Parathyroid adenoma (tissue), 2 donors: Measurements from ENCODE around the gene LTA.

Experiments
- H2AFZ ChIP-seq: fragments of 300-600 bp; sonication (generic); one replicate; pipeline ENCODE4 v1.7.0; 2017; ENCODE audit warnings: antibody characterized with exemption, mild to moderate bottlenecking
- H3K27ac ChIP-seq: fragments of 300-600 bp; sonication (generic); one replicate; pipeline ENCODE4 v1.7.0; 2017
- H3K27me3 ChIP-seq: fragments of 300-600 bp; sonication (generic); one replicate; pipeline ENCODE4 v1.7.0; 2017; ENCODE audit warnings: low read length; ENCODE audit not compliant: control insufficient read depth, insufficient read depth
- H3K36me3 ChIP-seq: fragments of 300-600 bp; sonication (generic); one replicate; pipeline ENCODE4 v1.7.0; 2017; ENCODE audit warnings: low read length; ENCODE audit not compliant: control insufficient read depth, insufficient read depth
- H3K4me1 ChIP-seq: fragments of 300-600 bp; sonication (generic); one replicate; pipeline ENCODE4 v1.7.0; 2017; ENCODE audit warnings: control low read depth
- H3K4me2 ChIP-seq: fragments of 300-600 bp; sonication (generic); one replicate; pipeline ENCODE4 v1.7.0; 2017; ENCODE audit warnings: low read length
- H3K4me3 ChIP-seq: fragments of 300-600 bp; sonication (generic); one replicate; pipeline ENCODE4 v1.7.0; 2017; ENCODE audit warnings: low read depth, low read length
- H3K79me2 ChIP-seq: fragments of 300-600 bp; sonication (generic); one replicate; pipeline ENCODE4 v1.7.0; 2017; ENCODE audit warnings: control low read depth
- H3K9ac ChIP-seq: fragments of 300-600 bp; sonication (generic); one replicate; pipeline ENCODE4 v1.7.0; 2017; ENCODE audit warnings: mild to moderate bottlenecking
- H3K9me3 ChIP-seq: fragments of 300-600 bp; sonication (generic); one replicate; pipeline ENCODE4 v1.7.0; 2017; ENCODE audit warnings: low read length; ENCODE audit not compliant: control insufficient read depth
- TF ChIP-seq, protein P1 (sequence below): fragments of 300-600 bp; sonication (generic); IDR thresholded peaks from one replicate; pipeline ENCODE4 v1.7.0; 2017; ENCODE audit warnings: antibody characterized with exemption, mild to moderate bottlenecking
- donor health status: primary hyperparathyroidism.

LTA gene

DNA sequence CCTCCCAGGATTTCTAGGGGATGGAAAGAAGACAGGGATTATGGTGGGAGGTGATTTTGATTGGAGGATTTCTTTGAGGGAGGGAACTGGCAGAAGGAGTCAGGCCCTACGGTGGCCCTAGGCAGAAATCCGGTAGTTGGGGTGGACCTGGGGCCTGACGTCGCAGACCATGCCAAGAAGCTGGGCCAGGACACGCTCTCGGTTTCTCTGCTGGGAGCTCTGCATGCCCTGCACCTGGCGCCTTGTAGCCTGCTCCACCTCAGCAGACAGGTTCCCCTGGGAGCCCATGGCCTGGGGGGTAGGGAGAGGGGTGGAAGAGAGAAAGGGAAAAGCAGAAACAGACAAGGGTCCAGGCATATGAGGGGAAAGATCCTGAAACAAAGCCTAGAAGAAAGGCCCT lies 26.8 kb upstream of the LTA start:
- Histone ChIP-seq H3K9me3 (no peaks in the 10 kb centered on the region), H3K79me2 (peaks cover 32% of the 10 kb centered on the region), H2AFZ (no peak overlapping the region), H3K27ac (no peak overlapping the region), H3K9ac (no peak overlapping the region), H3K36me3 (no peaks in the 10 kb centered on the region), H3K4me3 (no peak overlapping the region), H3K4me2 (no peak overlapping the region), H3K27me3 (no peaks in the 10 kb centered on the region), H3K4me1 (peaks cover 18% of the 10 kb centered on the region)
- TF ChIP-seq, protein P1, sequence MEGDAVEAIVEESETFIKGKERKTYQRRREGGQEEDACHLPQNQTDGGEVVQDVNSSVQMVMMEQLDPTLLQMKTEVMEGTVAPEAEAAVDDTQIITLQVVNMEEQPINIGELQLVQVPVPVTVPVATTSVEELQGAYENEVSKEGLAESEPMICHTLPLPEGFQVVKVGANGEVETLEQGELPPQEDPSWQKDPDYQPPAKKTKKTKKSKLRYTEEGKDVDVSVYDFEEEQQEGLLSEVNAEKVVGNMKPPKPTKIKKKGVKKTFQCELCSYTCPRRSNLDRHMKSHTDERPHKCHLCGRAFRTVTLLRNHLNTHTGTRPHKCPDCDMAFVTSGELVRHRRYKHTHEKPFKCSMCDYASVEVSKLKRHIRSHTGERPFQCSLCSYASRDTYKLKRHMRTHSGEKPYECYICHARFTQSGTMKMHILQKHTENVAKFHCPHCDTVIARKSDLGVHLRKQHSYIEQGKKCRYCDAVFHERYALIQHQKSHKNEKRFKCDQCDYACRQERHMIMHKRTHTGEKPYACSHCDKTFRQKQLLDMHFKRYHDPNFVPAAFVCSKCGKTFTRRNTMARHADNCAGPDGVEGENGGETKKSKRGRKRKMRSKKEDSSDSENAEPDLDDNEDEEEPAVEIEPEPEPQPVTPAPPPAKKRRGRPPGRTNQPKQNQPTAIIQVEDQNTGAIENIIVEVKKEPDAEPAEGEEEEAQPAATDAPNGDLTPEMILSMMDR, result no peak

DNA sequence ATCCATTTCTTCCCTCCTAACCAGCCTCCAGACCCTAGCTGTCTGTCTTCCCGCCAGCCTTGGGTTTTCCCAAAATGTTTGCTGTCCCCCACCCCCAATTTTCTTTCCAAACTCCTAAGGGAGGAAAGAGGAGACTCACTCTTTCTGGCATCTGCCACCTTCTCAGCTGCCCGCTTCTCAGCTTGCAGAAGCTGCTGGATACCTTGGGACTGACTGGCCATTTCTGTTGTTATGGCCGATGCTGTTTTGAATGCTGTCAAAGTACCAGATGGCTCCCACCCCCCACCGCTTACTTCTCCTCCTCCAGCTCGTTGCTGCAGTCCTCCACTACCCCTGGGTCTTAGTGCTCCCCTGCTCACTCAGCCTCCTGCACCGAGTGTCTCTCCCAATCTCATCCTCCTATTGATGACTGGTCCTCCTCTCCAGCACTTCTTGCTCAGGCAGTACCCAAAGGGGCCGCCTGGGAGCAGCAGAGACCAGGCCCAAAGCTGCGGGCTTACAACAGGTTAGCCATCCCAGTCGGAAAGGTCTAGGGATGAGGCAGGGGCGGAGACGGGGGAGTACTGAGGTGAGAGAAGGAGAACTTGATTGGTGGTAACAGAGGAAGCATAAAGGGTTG lies 25.6 kb upstream of the LTA start, which contains the start of gene ATP6V1G2:
Gene ATP6V1G2, minus strand, starts transcription at position 270 of the 619 bp plus-strand sequence. Its CDS starts 49 bp downstream, at position 221.
- Histone ChIP-seq H3K9ac (no peak within 1 kb of the TSS), H3K4me1 (peaks cover 15% of the 10 kb centered on the region)
- TF ChIP-seq, protein P1, result peak; percentile 99

DNA sequence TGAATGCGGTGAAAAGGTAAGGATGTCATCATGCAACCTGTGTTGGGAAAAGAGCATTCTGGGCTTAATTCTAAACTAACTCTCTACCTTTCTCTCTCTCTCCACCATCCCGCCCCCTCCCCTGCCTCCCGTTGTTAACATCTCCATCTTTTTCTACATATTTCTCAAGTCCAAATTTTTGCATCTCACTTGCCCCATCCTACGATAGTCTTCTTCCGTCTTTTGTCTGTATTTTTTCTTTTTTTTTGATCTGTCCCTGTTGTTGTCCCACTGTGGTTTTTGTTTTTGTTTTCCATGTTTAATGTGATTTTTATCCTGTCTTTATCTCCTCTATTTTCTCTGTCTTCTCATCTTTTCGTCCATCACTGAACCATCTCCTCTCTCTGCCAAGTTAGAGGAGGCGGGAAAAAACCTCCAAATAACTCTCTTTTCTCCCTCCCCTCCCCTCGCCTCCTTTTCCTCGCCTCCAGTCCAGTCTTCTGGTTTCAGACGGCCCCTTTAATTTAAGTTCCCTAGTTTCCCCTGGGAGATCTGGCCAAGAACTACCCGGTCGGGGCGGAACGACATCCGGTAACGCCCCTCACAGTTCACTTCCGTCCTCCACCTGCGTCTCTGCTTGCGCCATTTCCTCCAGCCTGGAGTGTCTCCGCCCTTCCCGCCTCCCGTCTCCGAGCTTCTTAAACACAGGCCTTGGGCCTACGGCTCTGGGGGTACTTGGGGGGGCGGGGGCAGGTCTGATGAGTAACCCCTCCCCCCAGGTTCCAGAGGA lies 24.9 kb upstream of the LTA start, which contains the start of gene NFKBIL1:
Gene NFKBIL1, plus strand, starts transcription at position 651 of the 769 bp plus-strand sequence. Its CDS starts 87 bp downstream, at position 738.
- TF ChIP-seq, protein P1, result no peak
- peak within 1 kb of the TSS; percentile 77 for H2AFZ ChIP-seq
- H3K4me1 ChIP-seq, result peaks cover 15% of the 10 kb centered on the region
- no peaks in the 10 kb centered on the region for H3K36me3 ChIP-seq
- peak within 1 kb of the TSS; percentile 80 for H3K27ac ChIP-seq
- H3K79me2 ChIP-seq, result peaks cover 21% of the 10 kb centered on the region
- H3K9me3 ChIP-seq, result no peaks in the 10 kb centered on the region
- no peaks in the 10 kb centered on the region for H3K27me3 ChIP-seq
- H3K9ac ChIP-seq, result no peak within 1 kb of the TSS
- peak within 1 kb of the TSS; percentile 92 for H3K4me2 ChIP-seq
- peak within 1 kb of the TSS; percentile 88 for H3K4me3 ChIP-seq

More for the DNA sequence above, 25.6 kb upstream of the LTA start, which contains the start of gene ATP6V1G2:
- peak within 1 kb of the TSS; percentile 77 for H2AFZ ChIP-seq
- H3K27ac ChIP-seq, result peak within 1 kb of the TSS; percentile 80
- peaks cover 21% of the 10 kb centered on the region for H3K79me2 ChIP-seq
- H3K4me3 ChIP-seq, result peak within 1 kb of the TSS; percentile 88
- peak within 1 kb of the TSS; percentile 92 for H3K4me2 ChIP-seq
- no peaks in the 10 kb centered on the region for H3K36me3 ChIP-seq
- no peaks in the 10 kb centered on the region for H3K27me3 ChIP-seq
- no peaks in the 10 kb centered on the region for H3K9me3 ChIP-seq

DNA sequence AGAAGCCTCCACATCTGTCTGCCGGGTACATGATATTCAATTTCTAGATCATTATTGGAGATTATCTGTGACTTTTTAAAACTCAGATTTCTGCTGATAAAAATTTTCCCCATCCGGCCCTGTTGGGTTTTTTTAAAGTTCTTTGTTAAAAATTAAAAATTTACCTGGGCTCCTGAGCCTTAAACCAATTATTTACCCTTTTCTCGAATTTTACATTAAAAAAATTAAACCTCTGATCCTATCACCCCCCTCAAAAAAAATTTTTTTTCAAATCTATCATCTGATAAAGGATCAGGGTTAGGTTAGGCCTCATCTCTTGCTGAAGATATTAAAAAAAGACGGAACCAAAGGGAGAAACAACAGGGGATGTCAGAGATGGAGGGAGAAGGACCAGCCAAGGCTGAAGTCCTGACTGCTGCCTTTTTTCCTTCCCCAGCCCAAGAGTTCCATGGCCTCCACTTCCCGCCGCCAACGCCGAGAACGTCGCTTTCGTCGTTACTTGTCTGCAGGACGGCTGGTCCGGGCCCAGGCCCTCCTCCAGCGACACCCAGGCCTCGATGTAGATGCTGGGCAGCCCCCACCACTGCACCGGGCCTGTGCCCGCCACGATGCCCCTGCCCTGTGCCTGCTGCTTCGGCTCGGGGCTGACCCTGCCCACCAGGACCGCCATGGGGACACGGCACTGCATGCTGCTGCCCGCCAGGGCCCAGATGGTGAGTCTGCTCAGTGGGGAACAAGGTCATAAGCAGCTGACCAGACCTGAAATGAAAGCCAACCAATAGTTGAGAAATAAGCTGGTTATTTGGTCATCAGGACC lies 24.2 kb upstream of the LTA start:
- Histone ChIP-seq H3K27me3 (no peaks in the 10 kb centered on the region), H3K9ac (no peak overlapping the region), H3K4me2 (peak overlapping the region; percentile 92), H3K79me2 (peaks cover 23% of the 10 kb centered on the region), H3K27ac (peak overlapping the region; percentile 80), H2AFZ (peak overlapping the region; percentile 75), H3K4me1 (peaks cover 11% of the 10 kb centered on the region), H3K36me3 (no peaks in the 10 kb centered on the region), H3K9me3 (no peaks in the 10 kb centered on the region), H3K4me3 (peak overlapping the region; percentile 88)
- TF ChIP-seq, protein P1, result no peak
